DND-41 (cell line): Measurements from ENCODE around the gene UBE3A.

Experiments
- EZH2 ChIP-seq: IDR thresholded peaks from 3 replicates; pipeline ENCODE4 v1.6.1; 2012; ENCODE audit warnings: borderline replicate concordance, low read depth, mild to moderate bottlenecking, moderate library complexity, low read length, inconsistent platforms; ENCODE audit not compliant: severe bottlenecking
- TF ChIP-seq, protein P1 (sequence below): IDR thresholded peaks from 2 replicates; pipeline ENCODE4 v1.5.1; 2012; ENCODE audit warnings: borderline replicate concordance, low read length, moderate library complexity, mild to moderate bottlenecking; ENCODE audit not compliant: poor library complexity, severe bottlenecking; ENCODE audit errors: extremely low read depth

DNA sequence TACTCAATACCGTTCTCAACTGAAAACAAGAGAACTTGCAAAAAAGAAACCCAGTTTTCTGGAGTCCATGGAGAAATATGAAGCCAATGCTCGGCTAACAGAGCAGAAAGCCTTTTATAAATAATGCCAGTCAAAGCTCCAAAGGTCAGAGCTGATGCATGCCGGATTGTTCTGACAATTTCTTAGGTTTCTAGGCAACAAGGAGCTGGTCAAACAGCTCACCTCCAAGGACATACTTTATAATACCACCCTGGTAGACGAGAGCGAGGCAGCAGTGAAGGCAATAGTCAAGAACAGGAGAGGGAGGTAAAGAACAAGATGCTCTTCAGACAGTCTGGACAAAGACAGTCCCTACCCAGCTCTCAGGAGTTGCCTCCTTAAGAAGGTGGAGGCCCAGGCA, 111.1 kb downstream of the UBE3A start:
- no peak for TF ChIP-seq EZH2
- TF ChIP-seq, protein P1, sequence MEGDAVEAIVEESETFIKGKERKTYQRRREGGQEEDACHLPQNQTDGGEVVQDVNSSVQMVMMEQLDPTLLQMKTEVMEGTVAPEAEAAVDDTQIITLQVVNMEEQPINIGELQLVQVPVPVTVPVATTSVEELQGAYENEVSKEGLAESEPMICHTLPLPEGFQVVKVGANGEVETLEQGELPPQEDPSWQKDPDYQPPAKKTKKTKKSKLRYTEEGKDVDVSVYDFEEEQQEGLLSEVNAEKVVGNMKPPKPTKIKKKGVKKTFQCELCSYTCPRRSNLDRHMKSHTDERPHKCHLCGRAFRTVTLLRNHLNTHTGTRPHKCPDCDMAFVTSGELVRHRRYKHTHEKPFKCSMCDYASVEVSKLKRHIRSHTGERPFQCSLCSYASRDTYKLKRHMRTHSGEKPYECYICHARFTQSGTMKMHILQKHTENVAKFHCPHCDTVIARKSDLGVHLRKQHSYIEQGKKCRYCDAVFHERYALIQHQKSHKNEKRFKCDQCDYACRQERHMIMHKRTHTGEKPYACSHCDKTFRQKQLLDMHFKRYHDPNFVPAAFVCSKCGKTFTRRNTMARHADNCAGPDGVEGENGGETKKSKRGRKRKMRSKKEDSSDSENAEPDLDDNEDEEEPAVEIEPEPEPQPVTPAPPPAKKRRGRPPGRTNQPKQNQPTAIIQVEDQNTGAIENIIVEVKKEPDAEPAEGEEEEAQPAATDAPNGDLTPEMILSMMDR = no peak
